H1 (cell line): Measurements from ENCODE around the gene TRIM59. TPM values are rescaled to one million over a fixed set of nuclear protein-coding genes. Genes with fewer than 3 reads are reported as not detected.

ENCODE experiments used
- CTCF ChIA-PET: fragments of 300-600 bp; sonication (Branson Sonifier 250); formaldehyde crosslinking; loops from one replicate; lab custom pipeline; 2021; ENCODE audit not compliant: partially characterized antibody; lab: Charles Lee
- POLR2A ChIA-PET: fragments of 300-600 bp; sonication (Branson Sonifier 250); formaldehyde crosslinking; loops from one replicate; lab custom pipeline; 2021; ENCODE audit warnings: inconsistent platforms; ENCODE audit not compliant: partially characterized antibody; lab: Charles Lee
- DNase-seq, 2 experiments: peaks; one replicate each; pipeline versions ENCODE4 v3.0.0 to v3.0.0-alpha.2; 2010 to 2022; ENCODE audit warnings: low spot score in 2 of 2, low read depth in 1 of 2, mixed read lengths in 1 of 2
- FAIRE-seq: peaks from 2 replicates; lab custom pipeline; 2011; peaks lifted over from hg19 to GRCh38; lab: Jason Lieb, UNC
- H2AFZ ChIP-seq: 2 replicates; pipeline ENCODE4 v1.8.1; 2012; ENCODE audit warnings: low read length, inconsistent platforms
- H2AK5ac ChIP-seq: 2 replicates; pipeline ENCODE4 v1.6.1; 2013; ENCODE audit warnings: low read depth, low read length
- H2BK120ac ChIP-seq: replicated peaks from 2 replicates; pipeline ENCODE3; 2013; ENCODE audit warnings: low read depth, low read length, inconsistent platforms
- H2BK12ac ChIP-seq: 2 replicates; pipeline ENCODE4 v1.6.1; 2013; ENCODE audit warnings: low read depth, low read length
- H2BK15ac ChIP-seq: 2 replicates; pipeline ENCODE4 v1.6.1; 2013; ENCODE audit warnings: low read length
- H2BK20ac ChIP-seq: 2 replicates; pipeline ENCODE4 v1.6.1; 2013; ENCODE audit warnings: low read length
- H2BK5ac ChIP-seq: 2 replicates; pipeline ENCODE4 v1.6.1; 2013; ENCODE audit warnings: low read depth, low read length
- H3K14ac ChIP-seq: 2 replicates; pipeline ENCODE4 v1.6.1; 2013; ENCODE audit warnings: inconsistent platforms; ENCODE audit not compliant: insufficient read length
- H3K18ac ChIP-seq: 2 replicates; pipeline ENCODE4 v1.6.1; 2013; ENCODE audit warnings: low read length; ENCODE audit errors: extremely low read depth
- H3K23ac ChIP-seq: 2 replicates; pipeline ENCODE4 v1.6.1; 2013; ENCODE audit warnings: inconsistent platforms; ENCODE audit not compliant: insufficient read length
- H3K23me2 ChIP-seq: 2 replicates; pipeline ENCODE4 v1.6.1; 2013; ENCODE audit warnings: low read depth, low read length
- H3K27ac ChIP-seq: 2 replicates; pipeline ENCODE4 v1.6.1; 2011; ENCODE audit warnings: low read depth, low read length, inconsistent platforms
- H3K27me3 ChIP-seq, 4 experiments: replicated peaks in 1 of 4; 1 replicate in 1 of 4; 2 replicates in 3 of 4; pipeline versions ENCODE4 v1.6.1 to v1.8.1; 2011 to 2013; ENCODE audit warnings: low read length in 3 of 4, mild to moderate bottlenecking in 3 of 4, inconsistent platforms in 2 of 4, mixed read lengths in 2 of 4, moderate library complexity in 1 of 4; ENCODE audit not compliant: control insufficient read depth in 3 of 4, insufficient read depth in 3 of 4; ENCODE audit errors: extremely low read depth in 1 of 4
- H3K36me3 ChIP-seq, 4 experiments: 2 replicates each; pipeline versions ENCODE4 v1.6.1 to v1.8.1; 2011 to 2013; ENCODE audit warnings: mild to moderate bottlenecking in 4 of 4, low read length in 3 of 4, moderate library complexity in 2 of 4, control low read depth in 1 of 4, inconsistent platforms in 1 of 4; ENCODE audit not compliant: insufficient read depth in 4 of 4, control insufficient read depth in 2 of 4
- H3K4ac ChIP-seq: replicated peaks from 2 replicates; pipeline ENCODE3; 2013; ENCODE audit warnings: low read length, low read depth, mixed read lengths, inconsistent platforms; ENCODE audit not compliant: insufficient read length
- H3K4me1 ChIP-seq, 4 experiments: replicated peaks in 1 of 4; 1 replicate in 1 of 4; 2 replicates in 3 of 4; pipeline versions ENCODE4 v1.6.1 to v1.8.1; 2011 to 2013; ENCODE audit warnings: low read length in 3 of 4, inconsistent platforms in 2 of 4, mixed read lengths in 1 of 4; ENCODE audit not compliant: insufficient read depth in 4 of 4, control insufficient read depth in 3 of 4
- H3K4me2 ChIP-seq, 2 experiments: 2 replicates each; pipeline versions ENCODE4 v1.6.1 to v1.8.1; 2011 to 2013; ENCODE audit warnings: low read depth in 2 of 2, low read length in 2 of 2, control low read depth in 1 of 2, inconsistent platforms in 1 of 2, mild to moderate bottlenecking in 1 of 2; ENCODE audit not compliant: insufficient read depth in 1 of 2
- H3K4me3 ChIP-seq, 4 experiments: fragments of 200-600, 300-600 bp in 1 of 4; sonication (generic), shearing (Covaris generic), sonication (Bioruptor Twin) in 1 of 4; 2 replicates each; pipeline versions ENCODE4 v1.5.1 to v1.8.1; 2011 to 2016; ENCODE audit warnings: low read length in 4 of 4, low read depth in 3 of 4, control low read depth in 2 of 4, inconsistent platforms in 2 of 4, mild to moderate bottlenecking in 2 of 4, mixed read lengths in 1 of 4, moderate library complexity in 1 of 4; ENCODE audit not compliant: insufficient read depth in 2 of 4; ENCODE audit errors: extremely low read depth in 1 of 4
- H3K56ac ChIP-seq: replicated peaks from 2 replicates; pipeline ENCODE3; 2013; ENCODE audit warnings: low read depth, mild to moderate bottlenecking, mixed read lengths, low read length, inconsistent platforms; ENCODE audit not compliant: insufficient read length
- H3K79me1 ChIP-seq: 2 replicates; pipeline ENCODE4 v1.6.1; 2013; ENCODE audit warnings: low read depth, low read length, control low read depth
- H3K79me2 ChIP-seq, 2 experiments: 2 replicates each; pipeline versions ENCODE4 v1.6.1 to v1.8.1; 2012 to 2013; ENCODE audit warnings: low read length in 2 of 2, mild to moderate bottlenecking in 2 of 2, inconsistent platforms in 1 of 2; ENCODE audit not compliant: insufficient read depth in 2 of 2, control insufficient read depth in 1 of 2
- H3K9ac ChIP-seq, 4 experiments: replicated peaks in 1 of 4; 1 replicate in 1 of 4; 2 replicates in 3 of 4; pipeline versions ENCODE4 v1.6.1 to v1.8.1; 2011 to 2013; ENCODE audit warnings: low read depth in 3 of 4, low read length in 3 of 4, control low read depth in 2 of 4, mild to moderate bottlenecking in 2 of 4, moderate library complexity in 2 of 4, inconsistent platforms in 1 of 4; ENCODE audit errors: extremely low read depth in 1 of 4
- H3K9me3 ChIP-seq, 2 experiments: 2 replicates each; pipeline versions ENCODE4 v1.6.1 to v1.8.1; 2012 to 2013; ENCODE audit warnings: mild to moderate bottlenecking in 2 of 2, moderate library complexity in 2 of 2, control low read depth in 1 of 2, inconsistent platforms in 1 of 2, low read depth in 1 of 2, low read length in 1 of 2, mixed read lengths in 1 of 2; ENCODE audit not compliant: insufficient read depth in 2 of 2
- H4K20me1 ChIP-seq, 2 experiments: replicated peaks in 1 of 2; 2 replicates each; pipeline versions ENCODE3 to v1.8.1; 2011 to 2013; ENCODE audit warnings: inconsistent platforms in 2 of 2, low read length in 2 of 2, mild to moderate bottlenecking in 1 of 2; ENCODE audit not compliant: insufficient read depth in 2 of 2, control insufficient read depth in 1 of 2
- H4K5ac ChIP-seq: 2 replicates; pipeline ENCODE4 v1.6.1; 2013; ENCODE audit warnings: low read length, low read depth, mixed read lengths, inconsistent platforms; ENCODE audit not compliant: insufficient read length
- H4K8ac ChIP-seq: 2 replicates; pipeline ENCODE4 v1.8.0; 2013; ENCODE audit warnings: mild to moderate bottlenecking, moderate library complexity, low read length, inconsistent platforms; ENCODE audit not compliant: insufficient read depth; ENCODE audit errors: extremely low read depth
- H4K91ac ChIP-seq: replicated peaks from 2 replicates; pipeline ENCODE3; 2013; ENCODE audit warnings: low read length, mixed read lengths, inconsistent platforms; ENCODE audit not compliant: insufficient read length
- MAFK ChIP-seq: IDR thresholded peaks from 2 replicates; pipeline ENCODE4 v1.6.1; 2012; ENCODE audit warnings: low read depth, mild to moderate bottlenecking, improper control_type of control experiment, low read length
- WGBS, 2 experiments: shearing (Covaris generic) in 1 of 2; methylation state at CpG; one replicate each; pipeline versions ENCODE4 v1.1.6 to v1.1.7; 2013 to 2015; ENCODE audit warnings: low lambda C conversion rate in 2 of 2, mixed read lengths in 2 of 2, inconsistent platforms in 1 of 2, low coverage in 1 of 2, missing lambda C conversion rate in 1 of 2; ENCODE audit not compliant: insufficient replicate concordance in 2 of 2, insufficient coverage in 1 of 2, insufficient read length in 1 of 2; ENCODE audit errors: extremely low coverage in 1 of 2, missing lambda C conversion rate in 1 of 2; 5-methylcytosine and 5-hydroxymethylcytosine counted together
- polyA plus RNA-seq, 7 experiments: library from polyadenylated mRNA; depleted of rRNA in 3 of 7; stranded (reverse) in 5 of 7; unstranded in 2 of 7; fragments of >200 nt in 5 of 7; fragments of 200-250 nt in 2 of 7; gene quantifications; 1 replicate in 5 of 7; 2 replicates in 1 of 7; 4 replicates in 1 of 7; pipeline versions ENCODE4 v1.2.1 to v1.2.3, GENCODE V29; 2011 to 2013; ENCODE audit warnings: missing spikeins in 2 of 7, mixed read lengths in 2 of 7
- total RNA-seq: library from RNA; stranded (reverse); fragmentation: NEBNext Ultra II Directional; extraction: Animal tissue kit (Norgen Biotek cat#: 25700); gene quantifications from 2 replicates; pipeline ENCODE4 v1.2.1, GENCODE V29; 2021
- TF ChIP-seq, protein P1 (sequence below): IDR thresholded peaks from 2 replicates; pipeline ENCODE4 v1.6.1; 2011; ENCODE audit warnings: low read length, improper control_type of control experiment

TRIM59 gene
- total and polyA plus RNA-seq, 2 of the 8 experiments (the other 6 are each of a cell fraction or from before 2014, with no cell fraction given): 11.6 to 53.4 TPM

DNA sequence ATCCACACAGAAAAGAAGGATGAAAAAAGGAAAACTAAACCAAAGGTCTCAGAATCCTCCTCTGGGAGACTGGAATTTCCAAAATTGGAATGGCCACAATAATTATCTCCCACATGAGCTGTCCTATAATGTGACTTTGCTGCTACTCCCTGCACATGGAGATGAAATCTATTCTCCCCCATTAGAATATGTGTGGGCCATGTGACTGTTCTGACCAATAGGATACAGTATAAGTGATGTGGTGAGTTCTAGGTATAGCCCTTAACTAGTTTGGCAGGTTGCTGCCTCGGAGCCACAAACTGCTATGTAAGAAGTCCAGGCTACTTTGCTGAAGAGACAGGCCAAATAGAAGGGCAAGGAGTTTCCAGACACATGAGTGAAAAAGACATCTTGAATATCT is 5.2 kb downstream of the TRIM59 start:
- 86% methylated on average over 1 of the region's 1 CpG; no CpG with 5 or more reads in 1 of the 2 experiments for WGBS, 2 experiments
- H4K8ac ChIP-seq: no peak overlapping the region
- H2BK20ac ChIP-seq: no peak overlapping the region
- no peak overlapping the region for H3K23ac ChIP-seq
- H3K36me3 ChIP-seq: peaks cover 0 to 53% (median 16%) of the 10 kb centered on the region in 4 experiments; a peak in 4 of 8 replicates
- DNase-seq: no peak
- H3K79me2 ChIP-seq: peaks cover 35 to 97% of the 10 kb centered on the region in 2 experiments
- no peak overlapping the region for H3K27ac ChIP-seq
- H4K91ac ChIP-seq: no peak overlapping the region
- no peak overlapping the region for H3K4me2 ChIP-seq
- FAIRE-seq: no peak
- H2BK12ac ChIP-seq: no peak overlapping the region
- no peak overlapping the region for H2BK5ac ChIP-seq
- H3K4me1 ChIP-seq: peaks cover 0 to 5% (median 1%) of the 10 kb centered on the region in 4 experiments; a peak in 3 of 7 replicates
- H3K14ac ChIP-seq: no peak overlapping the region
- POLR2A ChIA-PET: interaction anchor here (1.0 to 2.4 kb wide), 2 partner anchors 8 kb away, joined by 3 to 12 read pairs; no protein-coding TSS in a partner anchor
- no peak overlapping the region for H2BK15ac ChIP-seq
- TF ChIP-seq MAFK: no peak
- TF ChIP-seq, protein P1, sequence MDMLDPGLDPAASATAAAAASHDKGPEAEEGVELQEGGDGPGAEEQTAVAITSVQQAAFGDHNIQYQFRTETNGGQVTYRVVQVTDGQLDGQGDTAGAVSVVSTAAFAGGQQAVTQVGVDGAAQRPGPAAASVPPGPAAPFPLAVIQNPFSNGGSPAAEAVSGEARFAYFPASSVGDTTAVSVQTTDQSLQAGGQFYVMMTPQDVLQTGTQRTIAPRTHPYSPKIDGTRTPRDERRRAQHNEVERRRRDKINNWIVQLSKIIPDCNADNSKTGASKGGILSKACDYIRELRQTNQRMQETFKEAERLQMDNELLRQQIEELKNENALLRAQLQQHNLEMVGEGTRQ: 0 out of 2 replicates have a peak, but pooled peaks have one; percentile 24
- TF ChIP-seq, all 59 proteins: peak for 1
- Histone ChIP-seq H2AK5ac (no peak overlapping the region), H3K23me2 (no peaks in the 10 kb centered on the region), H3K4ac (no peak overlapping the region), H2BK120ac (no peak overlapping the region), H3K4me3 (no peak overlapping the region), H3K79me1 (no peaks in the 10 kb centered on the region; the same call in 1 of the 2 replicates), H4K20me1 (peaks cover 1% of the 10 kb centered on the region in 2 experiments), H3K56ac (no peak overlapping the region), H3K9me3 (peaks cover 0 to 2% of the 10 kb centered on the region in 2 experiments; a peak in 3 of 4 replicates), H3K9ac (no peak overlapping the region), H3K18ac (no peak overlapping the region), H2AFZ (no peak overlapping the region), H3K27me3 (no peaks in the 10 kb centered on the region), H4K5ac (no peak overlapping the region)
- CTCF ChIA-PET: interaction anchor here (1.2 kb wide), 1 partner anchor 42 kb away, joined by 3 read pairs; no protein-coding TSS in a partner anchor
